ENCODE measurements around the gene PTPN6.

- TF ChIP-seq CTCF (IDR thresholded peaks at IDR 0.05; ENCODE audit: insufficient read depth, low read length) (no peak), REST (IDR thresholded peaks at IDR 0.05; ENCODE audit: insufficient replicate concordance, low read depth) (no peak), SPI1 (IDR thresholded peaks at IDR 0.05; ENCODE audit: borderline replicate concordance, low read depth) (no peak)
Measured at GRCh38 chr12:6979453-6979852, 28.3 kb downstream of the PTPN6 start.
